ENCODE data around the gene QRICH2.

DNA sequence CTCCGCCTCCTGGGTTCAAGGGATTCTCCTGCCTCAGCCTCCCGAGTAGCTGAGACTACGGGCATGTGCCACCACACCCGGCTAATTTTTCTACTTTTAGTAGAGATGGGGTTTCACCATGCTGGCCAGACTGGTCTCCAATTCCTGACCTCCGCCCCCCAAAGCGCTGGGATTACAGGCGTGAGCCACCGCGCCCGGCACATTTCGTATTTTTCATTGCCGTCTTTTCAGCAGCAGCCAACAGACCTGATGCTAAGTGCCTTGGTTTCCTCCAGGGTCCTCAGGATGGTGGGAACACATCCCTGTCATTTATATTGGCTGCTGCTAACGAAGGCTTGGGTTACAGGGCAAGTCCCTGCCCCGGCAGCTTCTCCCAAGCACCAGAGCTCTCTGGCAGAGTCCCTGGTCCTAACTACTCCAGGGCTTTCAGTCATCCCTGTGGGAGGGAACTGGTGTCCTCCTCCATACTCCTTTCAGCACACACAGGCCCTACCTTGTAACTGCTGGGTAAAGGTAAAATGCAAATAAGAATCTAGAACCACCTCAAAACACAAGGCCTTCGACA lies 66.3 kb downstream of the QRICH2 start:
- TF ChIP-seq GATAD2B (IDR thresholded peaks at IDR 0.05; ENCODE audit: borderline replicate concordance) (no peak), CHD4 (IDR thresholded peaks at IDR 0.05; ENCODE audit: insufficient read depth, insufficient replicate concordance, low read depth, low read length, poor library complexity, severe bottlenecking) (no peak), PKNOX1 (IDR thresholded peaks at IDR 0.05) (no peak)
- TF ChIP-seq, protein P1, sequence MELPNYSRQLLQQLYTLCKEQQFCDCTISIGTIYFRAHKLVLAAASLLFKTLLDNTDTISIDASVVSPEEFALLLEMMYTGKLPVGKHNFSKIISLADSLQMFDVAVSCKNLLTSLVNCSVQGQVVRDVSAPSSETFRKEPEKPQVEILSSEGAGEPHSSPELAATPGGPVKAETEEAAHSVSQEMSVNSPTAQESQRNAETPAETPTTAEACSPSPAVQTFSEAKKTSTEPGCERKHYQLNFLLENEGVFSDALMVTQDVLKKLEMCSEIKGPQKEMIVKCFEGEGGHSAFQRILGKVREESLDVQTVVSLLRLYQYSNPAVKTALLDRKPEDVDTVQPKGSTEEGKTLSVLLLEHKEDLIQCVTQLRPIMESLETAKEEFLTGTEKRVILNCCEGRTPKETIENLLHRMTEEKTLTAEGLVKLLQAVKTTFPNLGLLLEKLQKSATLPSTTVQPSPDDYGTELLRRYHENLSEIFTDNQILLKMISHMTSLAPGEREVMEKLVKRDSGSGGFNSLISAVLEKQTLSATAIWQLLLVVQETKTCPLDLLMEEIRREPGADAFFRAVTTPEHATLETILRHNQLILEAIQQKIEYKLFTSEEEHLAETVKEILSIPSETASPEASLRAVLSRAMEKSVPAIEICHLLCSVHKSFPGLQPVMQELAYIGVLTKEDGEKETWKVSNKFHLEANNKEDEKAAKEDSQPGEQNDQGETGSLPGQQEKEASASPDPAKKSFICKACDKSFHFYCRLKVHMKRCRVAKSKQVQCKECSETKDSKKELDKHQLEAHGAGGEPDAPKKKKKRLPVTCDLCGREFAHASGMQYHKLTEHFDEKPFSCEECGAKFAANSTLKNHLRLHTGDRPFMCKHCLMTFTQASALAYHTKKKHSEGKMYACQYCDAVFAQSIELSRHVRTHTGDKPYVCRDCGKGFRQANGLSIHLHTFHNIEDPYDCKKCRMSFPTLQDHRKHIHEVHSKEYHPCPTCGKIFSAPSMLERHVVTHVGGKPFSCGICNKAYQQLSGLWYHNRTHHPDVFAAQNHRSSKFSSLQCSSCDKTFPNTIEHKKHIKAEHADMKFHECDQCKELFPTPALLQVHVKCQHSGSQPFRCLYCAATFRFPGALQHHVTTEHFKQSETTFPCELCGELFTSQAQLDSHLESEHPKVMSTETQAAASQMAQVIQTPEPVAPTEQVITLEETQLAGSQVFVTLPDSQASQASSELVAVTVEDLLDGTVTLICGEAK (IDR thresholded peaks at IDR 0.05), result no peak; the same call in 1 of the 2 replicates
- TF ChIP-seq, protein P1 (CRISPR knock-in tag; IDR thresholded peaks at IDR 0.05), result no peak

Measured in K562 (cell line).